ENCODE results near the gene PTPRG.

DNA sequence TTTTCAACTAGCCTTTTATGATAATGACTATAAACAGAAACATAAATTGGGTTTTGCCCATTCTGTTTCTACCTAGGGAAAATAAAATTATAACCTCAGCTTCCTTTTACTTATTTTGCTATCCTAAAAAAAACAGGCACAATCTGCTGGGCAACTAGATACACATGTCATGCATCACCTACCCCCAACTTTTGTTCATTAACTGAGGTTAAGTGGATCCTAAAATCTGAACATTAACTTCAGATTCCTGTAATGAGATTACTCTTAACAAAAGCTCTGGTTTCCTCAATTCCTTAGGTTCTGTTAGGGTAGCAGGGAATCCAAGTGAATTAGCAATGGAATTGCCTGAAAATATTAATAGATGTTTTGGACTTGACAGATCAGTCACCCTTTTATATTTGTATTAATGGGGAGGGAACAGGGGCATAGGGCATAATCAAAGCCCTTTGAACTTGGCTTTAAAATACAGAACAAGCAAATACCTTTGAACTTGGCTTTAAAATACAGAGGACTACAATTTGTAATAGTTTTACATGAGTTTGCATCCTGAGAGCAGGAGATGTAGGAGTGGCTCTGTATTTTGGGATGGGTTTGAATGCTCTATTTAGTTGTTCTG is 705.4 kb downstream of the PTPRG start:
- TF ChIP-seq, protein P1, sequence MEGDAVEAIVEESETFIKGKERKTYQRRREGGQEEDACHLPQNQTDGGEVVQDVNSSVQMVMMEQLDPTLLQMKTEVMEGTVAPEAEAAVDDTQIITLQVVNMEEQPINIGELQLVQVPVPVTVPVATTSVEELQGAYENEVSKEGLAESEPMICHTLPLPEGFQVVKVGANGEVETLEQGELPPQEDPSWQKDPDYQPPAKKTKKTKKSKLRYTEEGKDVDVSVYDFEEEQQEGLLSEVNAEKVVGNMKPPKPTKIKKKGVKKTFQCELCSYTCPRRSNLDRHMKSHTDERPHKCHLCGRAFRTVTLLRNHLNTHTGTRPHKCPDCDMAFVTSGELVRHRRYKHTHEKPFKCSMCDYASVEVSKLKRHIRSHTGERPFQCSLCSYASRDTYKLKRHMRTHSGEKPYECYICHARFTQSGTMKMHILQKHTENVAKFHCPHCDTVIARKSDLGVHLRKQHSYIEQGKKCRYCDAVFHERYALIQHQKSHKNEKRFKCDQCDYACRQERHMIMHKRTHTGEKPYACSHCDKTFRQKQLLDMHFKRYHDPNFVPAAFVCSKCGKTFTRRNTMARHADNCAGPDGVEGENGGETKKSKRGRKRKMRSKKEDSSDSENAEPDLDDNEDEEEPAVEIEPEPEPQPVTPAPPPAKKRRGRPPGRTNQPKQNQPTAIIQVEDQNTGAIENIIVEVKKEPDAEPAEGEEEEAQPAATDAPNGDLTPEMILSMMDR (IDR thresholded peaks at IDR 0.05), result no peak
- no peak for TF ChIP-seq POLR2A (IDR thresholded peaks at IDR 0.05)
